IPS-NIHi11 (cell line): Measurements from ENCODE around the gene HIBCH.
"Not testable (repeated sequence)": the region's sequence is repeated elsewhere in the genome, so short reads cannot be mapped to it uniquely, and the experiment has no call there.

ENCODE experiments used
- DNase-seq: peaks from one replicate; pipeline ENCODE4 v3.0.0; 2012; ENCODE audit warnings: mixed read lengths, low spot score

HIBCH gene

DNA sequence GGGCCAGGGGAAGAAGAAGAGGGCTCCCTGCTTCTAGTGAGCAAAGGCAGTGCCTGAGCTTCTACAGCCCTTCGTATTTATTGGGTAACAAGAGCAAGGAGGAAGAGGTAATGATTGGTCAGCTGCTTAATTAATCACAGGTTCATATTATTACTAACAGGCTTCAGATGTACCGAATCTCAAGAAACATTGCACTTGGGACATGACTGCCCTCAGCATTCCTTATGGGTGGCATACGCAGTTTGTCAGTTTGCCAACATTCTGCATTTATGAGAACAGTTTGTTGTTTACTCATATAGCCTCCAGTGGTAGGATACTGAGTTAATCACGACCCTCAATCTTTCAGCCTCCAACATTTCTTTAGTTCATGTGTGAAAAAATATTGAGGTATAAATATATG lies 84.5 kb downstream of the HIBCH start:
- DNase-seq: no peak

DNA sequence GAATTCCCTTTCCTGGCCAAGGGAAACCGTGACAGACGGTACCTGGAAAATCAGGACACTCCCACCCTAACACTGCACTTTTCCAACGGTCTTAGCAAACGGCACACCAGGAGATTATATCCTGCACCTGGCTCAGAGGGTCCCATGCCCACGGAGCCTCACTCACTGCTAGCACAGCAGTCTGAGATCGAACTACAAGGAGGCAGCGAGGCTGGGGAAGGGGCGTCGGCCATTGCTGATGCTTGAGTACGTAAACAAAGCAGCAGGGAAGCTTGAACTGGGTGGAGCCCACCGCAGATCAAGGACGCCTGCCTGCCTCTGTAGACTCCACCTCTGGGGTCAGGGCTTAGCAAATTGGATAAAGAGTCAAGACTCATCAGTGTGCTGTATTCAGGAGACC lies 95.6 kb downstream of the HIBCH start:
- DNase-seq: not testable (repeated sequence)

DNA sequence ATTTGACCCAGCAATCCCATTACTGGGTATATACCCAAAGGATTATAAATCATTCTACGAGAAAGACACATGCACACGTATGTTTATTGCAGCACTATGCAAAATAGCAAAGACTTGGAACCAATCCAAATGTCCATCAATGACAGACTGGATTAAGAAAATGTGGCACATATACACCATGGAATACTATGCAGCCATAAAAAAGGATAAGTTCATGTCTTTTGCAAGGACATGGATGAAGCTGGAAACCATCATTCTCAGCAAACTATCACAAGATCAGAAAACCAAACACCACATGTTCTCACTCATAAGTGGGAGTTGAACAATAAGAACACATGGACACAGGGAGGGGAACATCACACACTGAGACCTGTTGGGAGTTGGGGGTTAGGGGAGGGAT lies 96.9 kb downstream of the HIBCH start:
- not testable (repeated sequence) for DNase-seq

DNA sequence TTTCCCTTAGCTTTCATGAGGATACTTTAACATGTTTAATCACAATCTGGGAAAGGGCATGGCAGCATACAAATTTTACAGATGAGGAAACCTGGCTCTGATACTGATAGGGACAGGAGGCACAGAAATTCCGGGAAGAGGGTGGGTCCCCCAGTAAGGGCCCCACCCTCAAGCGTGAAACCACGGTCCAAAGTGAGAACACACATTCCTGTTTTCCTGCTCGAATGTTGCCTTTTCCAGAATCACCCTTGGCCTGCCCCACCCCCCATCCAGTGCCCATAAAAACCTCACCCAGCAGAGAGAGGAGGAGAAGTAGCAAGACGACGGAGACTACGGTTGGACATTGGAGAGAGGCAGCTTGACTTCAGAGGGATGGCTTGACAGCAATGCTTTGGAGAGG lies 98.2 kb downstream of the HIBCH start:
- DNase-seq: no peak

DNA sequence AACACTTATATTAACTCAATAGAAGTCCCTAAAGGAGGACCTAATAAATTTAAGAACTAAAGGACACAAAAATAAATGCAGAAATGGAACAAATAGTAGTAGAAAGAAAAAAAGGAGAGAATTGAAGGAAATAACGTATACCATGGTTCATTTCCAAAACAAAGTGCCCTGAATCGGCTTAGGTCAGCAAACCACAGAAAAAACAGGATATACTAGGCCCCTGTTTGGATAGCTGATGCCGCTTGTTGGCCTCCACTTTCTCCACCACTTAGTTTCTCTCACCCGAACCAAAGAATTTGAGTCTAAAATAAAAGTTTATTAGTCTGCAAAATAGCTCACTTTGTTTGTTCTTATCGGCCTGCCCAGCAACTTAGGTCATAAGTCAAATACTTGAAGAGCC lies 100.4 kb downstream of the HIBCH start:
- no peak for DNase-seq

DNA sequence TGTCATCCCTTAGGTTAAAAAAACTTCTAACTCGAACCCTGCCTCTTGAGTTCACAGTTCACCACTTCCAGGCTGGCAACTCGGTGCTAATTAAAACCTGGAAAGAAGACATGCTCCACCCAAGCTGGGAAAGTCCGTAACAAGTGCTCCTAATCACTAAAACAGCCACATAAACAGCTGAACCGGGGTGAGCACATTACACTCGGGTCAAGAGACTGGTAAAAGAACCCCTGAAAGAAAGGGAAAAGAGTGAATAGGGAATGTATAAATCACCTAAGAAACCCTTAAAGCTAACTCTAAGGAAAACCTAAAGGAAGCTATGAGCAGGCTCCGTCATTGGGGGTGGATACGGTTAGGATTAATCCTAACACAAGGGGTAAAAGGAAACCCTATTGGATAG lies 102.0 kb downstream of the HIBCH start:
- no peak for DNase-seq

DNA sequence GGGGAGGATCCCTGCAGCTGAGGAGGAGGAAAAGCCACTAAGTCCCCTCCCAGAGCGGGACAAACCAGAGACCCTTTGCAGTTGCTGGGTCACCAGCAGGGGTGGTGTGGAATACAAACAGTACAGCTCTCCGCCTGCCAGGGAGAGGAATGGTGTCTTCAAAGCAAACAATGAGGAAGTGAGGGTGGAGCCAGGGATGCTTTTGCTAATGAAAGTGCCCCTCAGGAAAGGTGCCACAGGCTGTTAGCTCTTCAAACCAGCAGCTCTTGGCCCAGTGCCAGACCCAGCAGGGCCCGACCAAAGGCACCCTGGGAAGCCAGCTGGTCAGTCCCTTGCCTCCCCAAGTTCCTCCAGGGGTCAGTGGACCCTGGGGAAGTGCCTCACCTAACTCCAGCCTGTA lies 102.8 kb downstream of the HIBCH start:
- DNase-seq: peak; percentile 42

DNA sequence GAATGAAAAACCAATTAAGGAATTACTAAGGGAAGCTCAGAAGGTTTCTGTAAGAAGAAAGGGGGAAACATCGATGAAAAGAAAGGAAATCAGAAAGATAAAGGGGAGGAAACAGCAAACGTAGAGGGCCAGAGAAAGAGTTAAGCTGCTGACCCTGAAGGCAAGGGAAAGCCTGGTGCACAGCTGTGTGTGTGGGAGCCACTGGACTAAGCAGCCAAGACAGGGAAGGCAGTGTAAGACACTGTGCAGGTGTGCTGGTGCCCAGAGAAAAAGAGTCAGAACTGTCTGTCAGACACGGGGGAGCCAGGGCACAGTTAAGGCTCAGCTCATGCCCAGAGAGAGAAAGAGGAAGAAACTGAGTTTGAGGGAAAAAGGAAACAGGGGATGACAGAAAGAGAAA lies 104.0 kb downstream of the HIBCH start:
- DNase-seq: peak; percentile 19

DNA sequence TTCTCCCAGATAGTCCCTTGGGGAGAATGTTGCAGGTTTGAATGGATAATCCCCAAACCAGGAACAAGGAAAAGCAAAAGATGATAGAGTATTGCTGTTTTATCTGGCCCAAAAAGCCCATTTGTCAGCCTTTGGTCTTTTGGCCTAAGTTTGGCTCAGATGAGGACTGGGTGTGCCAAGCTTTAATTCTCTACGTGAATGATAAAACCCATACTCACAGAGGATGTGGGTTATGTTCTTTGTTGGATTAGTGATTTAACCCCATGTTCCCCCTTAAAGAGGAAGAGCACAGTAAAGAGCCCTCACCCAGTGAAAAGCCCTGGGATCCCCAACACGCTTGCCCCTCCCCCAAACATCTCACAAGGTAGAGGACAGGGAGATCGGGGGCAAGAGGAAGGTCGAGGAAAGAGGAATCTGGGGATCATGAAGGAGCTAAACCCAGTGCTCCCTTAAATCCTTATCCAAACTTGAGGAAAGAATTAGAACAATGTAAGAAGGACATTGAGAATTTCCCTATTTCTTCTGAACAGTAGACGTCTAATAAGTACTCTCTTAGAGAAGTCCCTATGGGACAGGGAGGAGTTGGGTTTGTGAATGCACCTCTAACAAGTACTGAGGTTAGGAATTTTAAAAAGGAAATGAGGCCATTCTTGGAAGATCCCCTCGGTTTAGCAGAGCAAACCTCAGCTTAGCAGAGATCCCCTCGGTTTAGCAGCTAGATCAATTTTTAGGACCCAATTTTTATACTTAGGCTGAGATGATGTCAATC lies 105.0 kb downstream of the HIBCH start:
- no peak for DNase-seq

DNA sequence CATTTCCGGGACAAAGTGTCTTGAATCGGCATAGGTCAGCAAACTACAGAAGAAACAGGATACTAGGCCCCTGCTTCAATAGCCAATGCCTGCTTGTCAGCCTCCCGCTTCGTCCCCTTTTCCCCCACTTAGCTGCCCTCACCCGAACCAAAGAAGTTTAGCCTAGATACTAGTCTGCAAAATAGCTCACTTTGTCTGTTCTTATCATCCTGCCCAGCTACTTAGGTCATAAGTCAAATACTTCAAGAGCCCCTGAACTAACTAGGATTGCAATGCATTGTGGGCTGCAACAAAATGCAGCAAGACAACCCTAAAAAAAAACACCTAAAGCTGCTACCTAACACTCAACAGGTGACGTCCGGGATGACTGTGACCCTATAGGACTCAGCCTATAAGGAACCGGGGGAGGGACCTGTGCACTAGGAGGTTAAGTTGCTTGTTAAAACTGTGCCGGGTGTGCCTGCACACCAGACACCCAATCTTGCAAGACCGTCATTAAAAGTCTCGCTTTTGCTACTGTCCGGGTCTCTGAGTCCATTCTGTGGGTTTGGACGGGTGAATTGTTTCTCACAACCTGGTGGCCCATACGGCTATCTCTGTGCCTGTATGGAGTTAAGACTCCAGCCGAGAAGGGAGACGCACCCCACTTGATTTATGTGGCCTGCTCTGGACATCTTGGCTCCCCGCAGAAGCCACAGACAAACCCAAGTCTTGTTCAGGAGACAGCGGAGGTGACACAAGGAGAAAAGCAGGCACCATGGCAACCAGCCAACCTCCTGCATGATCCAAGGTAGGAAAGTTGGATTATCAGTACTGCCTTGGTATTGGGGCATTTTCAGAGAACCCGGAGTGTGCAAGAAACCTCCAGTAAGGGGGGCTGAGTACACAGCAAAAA lies 105.9 kb downstream of the HIBCH start:
- no peak for DNase-seq

DNA sequence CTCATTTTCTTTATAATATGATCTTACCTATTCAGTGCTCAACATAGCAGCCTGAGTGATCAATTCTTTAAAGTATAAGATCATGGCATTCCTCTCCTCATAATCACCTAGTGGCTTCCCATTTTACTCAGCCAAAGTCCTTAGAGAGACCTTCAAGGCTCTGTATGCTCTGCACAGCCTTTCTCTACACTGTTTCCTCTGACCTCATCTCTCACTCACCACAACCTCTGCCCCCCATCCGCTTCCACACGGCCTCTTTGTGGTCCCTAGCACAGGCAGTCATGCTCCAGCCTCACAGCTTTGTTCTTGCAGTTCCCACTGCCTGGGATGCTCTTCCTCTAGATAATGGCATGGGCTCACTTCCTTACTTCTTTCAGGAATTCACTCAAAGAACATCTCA lies 109.2 kb downstream of the HIBCH start:
- no peak for DNase-seq

DNA sequence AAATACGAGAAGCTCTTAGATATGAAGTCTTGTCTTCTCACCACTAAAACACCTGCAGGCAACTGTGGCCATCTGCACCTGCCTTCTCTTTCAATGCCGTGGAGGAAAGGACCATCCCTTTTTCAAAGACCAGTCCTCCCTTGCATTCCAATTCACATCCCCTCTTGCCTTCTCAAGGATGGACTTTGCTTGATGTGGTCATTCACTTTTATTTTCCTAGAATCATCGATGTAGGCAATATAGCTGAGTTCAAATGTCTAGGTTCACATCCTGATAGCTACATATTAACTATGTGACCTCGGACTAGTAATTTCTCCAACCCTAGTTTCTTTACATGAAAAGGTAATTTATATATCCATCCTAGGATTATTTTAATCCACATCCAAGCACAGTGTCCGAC lies 110.1 kb downstream of the HIBCH start:
- no peak for DNase-seq

DNA sequence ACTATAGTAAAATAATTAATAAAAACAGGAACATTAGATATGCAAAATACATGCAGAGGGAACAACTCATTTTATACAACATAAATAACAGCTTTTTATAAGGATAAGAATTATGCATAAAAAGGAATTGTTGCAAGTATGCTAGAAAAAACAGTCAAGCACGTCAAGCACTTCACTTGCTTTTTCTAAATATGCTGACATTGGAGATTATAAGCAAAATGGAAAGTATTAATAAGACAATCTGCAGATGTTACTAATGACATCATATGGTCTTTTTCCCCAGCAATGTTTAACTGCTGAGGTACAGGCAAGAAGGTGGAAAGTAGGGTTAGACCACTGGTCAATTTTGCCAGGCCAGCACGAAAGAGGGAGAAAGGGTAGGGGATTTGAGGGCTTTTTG lies 111.7 kb downstream of the HIBCH start:
- DNase-seq: no peak

DNA sequence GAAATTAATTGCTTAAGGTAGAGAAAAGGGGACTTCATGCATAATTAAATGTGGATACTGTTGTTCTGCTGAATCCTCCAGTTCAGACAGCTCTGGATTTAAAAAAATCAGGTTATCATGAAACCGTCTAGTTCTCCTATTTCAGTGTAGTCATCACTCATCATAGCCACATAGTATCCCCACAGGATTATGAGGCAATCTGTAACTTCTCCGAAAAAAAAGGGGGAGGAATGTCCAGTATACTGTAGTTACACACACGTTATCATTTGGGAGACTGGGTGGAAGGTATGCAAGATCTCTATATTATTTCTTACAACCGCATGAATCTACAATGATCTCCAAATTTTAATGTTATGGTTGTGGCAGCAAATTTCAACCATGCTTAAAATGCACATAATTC lies 114.0 kb downstream of the HIBCH start:
- no peak for DNase-seq

DNA sequence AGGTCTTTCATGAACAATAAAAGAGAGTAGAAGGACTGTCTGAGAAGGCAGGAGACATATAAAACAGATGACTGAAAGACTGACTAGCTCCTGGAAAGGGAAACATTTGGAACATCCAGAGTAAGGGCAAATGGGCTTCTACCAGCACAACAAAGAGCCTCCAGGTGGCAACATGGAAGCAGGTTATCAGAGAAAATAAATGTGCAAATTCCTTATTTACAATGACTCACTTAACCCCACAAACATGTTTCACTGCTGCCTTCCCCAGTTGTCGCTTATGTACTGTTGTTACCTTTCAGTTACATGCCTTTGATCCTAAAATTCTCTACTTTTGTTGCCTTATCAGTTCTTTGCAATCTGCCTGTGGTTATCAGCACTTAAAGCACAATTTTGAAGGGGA lies 117.0 kb downstream of the HIBCH start:
- no peak for DNase-seq

DNA sequence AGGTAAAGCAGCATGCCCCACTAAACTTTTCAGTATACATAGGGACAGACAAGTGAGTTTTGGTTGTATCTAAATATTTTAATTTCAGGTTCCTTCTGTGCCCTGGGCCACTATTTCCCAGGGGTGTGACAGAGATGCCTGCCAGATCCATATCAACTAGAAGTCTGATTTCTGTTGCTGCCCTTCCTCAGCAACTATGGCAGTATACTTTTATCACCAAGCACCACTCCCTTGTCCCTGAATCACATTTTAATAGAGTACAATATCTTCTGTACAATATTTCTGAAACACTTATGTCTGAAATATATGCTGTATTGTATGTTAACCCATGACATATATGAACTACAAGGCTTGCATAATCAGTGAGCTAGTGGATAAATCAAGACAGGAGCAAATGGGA lies 117.6 kb downstream of the HIBCH start:
- no peak for DNase-seq

DNA sequence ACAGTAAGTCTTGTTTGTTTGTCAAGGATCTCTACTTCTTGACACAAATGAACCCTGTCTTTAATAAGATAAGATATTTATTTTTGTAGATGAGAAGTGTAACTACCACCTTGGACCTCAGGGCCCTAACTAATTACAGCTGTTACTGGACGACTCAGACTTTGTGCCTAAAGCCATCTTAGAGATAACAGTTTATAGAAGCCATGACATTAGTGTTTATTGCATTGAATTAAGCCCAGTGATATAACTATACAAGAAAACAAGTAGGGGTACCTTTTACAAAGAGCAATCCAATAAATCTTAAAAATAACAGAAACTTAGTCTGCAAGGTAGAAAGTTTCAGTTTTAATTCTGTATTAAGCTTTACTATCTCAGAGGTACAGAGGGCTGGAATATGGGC lies 119.0 kb downstream of the HIBCH start:
- DNase-seq: no peak

DNA sequence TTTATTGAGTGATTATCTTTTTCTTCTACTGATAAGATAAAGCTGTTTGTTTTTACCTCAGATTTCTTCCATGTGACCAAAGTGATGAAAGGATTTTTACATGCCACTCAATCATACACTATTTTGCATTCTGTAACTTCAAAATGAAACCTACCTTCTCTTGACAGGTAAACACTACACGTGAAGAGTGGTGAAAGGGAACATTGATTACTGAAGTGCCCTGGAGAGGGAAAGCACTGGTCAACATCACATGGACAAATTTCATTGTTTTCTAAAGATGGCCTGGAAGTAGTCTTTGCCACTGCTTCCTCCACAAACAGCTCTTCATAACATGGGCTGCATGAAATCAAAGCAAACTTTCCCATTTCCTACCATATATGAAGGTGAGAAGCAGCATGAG lies 120.1 kb downstream of the HIBCH start:
- no peak for DNase-seq

DNA sequence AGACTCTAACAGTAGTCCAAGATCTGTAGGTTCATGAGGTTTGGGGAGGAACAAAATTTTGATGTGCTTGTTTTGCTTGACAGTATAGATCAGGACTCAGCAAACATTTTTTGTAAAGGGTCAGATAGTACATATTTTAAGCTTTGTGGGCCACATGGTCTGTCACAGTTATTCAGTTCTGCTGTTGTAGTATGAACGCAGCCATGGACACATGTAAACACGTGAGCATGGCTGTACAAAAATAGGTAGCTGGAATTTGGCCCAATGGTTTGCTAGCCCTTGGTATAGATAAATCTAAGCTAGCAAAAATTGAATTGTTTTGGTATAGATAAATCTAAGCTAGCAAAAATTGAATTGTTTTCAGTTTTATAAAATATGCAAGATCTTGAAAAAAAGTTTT lies 120.5 kb downstream of the HIBCH start:
- DNase-seq: no peak

DNA sequence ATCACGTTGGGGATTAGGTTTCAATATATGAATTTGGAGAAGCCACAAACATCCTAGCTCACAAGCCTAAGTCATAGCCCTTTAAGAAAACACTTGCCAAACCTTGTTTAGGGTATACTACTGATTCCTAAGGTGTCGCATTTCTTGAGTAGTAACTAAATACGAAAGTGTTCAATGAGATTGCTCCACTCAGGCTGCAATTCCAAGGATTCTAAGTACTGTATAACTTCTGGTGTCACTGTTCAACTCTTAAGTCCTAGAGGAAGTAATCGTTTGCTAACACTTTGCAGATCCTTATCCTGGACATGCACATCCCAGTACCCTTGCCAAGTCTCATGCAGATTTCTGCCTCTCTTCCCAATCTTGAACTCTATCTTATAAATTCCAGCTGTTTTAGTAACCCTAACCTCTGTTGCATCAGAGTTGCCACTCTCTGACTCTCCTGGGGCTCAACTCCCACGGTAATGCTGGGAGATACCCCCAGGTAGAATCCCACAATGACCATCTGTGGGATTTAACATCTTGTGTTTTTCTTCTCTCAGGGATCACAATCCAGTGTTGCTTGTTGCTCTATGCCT lies 122.4 kb downstream of the HIBCH start:
- DNase-seq: no peak

DNA sequence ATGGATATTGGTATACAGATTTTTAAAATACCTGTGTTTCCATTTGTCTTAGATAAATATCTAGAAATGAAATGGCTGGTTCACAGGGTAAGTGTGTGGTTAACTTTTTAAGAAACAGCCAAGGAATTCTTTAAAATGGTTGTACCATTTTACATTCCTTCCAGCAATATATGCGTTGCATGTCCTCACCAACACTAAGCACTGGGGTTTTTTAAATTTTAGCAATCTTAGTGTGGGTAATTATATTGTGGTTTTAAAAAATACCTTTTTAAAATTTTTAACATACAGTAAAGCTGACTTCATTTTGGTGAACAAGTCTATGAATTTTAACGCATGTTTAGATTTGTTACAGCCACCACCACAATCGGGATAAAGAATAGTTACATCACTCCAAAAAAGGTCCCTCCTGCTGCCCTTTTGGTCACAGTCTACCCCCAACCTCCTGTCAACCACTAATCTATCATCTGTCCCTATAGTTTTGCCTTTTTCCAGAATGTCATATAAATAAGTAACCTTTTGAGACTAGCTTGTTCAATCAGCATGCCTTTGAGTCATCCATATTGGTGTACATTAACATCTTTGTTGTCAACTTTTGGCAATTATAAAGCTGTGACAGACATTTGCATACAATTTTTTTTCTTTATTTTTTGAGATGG lies 129.0 kb downstream of the HIBCH start:
- DNase-seq: no peak

DNA sequence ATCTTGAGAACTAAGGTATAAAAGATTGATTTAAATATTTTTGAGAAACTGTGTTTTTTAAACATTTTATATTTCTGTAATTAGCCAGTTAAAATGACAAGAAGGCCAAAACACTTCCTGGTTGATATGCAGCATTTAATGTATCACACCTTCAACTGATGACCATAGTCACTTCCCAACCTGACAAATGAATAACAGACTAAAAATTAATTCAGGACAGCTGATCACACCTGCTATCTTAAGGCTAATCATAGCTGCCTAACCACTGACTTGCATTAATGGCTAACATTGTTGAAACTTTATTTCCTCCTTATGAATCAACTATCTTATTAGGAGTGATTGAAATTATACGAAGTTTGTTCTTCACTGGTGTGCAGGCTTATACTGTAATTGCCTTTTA lies 131.3 kb downstream of the HIBCH start:
- DNase-seq: no peak

DNA sequence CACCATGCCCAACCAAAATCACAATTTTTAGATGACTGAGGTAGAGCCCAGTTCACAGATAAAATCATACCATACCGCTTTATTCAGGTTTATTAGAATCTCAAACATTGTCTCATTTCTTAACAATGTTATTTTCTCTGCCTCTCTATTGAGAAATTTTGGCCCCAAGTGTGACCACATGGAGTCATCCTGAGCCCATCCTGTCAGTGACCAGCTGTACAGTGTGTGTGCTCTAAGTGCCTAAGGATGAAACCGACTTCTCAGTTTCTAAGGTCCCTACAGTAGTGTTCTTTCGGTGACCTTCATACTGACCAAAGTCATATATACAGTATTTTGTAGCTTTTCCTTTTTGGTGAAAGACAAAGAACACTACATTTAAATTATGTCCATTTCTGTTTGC lies 133.4 kb downstream of the HIBCH start:
- no peak for DNase-seq
